Embryonic facial prominence (tissue), 1 donor: Measurements from ENCODE around the gene APOO.
A peak's percentile ranks its signal among the peaks of the same experiment; 100 is the strongest.

ENCODE experiments used
- DNase-seq: peaks from one replicate; pipeline ENCODE4 v3.0.0-alpha.2; 2016; ENCODE audit errors: extremely low spot score

APOO gene

DNA sequence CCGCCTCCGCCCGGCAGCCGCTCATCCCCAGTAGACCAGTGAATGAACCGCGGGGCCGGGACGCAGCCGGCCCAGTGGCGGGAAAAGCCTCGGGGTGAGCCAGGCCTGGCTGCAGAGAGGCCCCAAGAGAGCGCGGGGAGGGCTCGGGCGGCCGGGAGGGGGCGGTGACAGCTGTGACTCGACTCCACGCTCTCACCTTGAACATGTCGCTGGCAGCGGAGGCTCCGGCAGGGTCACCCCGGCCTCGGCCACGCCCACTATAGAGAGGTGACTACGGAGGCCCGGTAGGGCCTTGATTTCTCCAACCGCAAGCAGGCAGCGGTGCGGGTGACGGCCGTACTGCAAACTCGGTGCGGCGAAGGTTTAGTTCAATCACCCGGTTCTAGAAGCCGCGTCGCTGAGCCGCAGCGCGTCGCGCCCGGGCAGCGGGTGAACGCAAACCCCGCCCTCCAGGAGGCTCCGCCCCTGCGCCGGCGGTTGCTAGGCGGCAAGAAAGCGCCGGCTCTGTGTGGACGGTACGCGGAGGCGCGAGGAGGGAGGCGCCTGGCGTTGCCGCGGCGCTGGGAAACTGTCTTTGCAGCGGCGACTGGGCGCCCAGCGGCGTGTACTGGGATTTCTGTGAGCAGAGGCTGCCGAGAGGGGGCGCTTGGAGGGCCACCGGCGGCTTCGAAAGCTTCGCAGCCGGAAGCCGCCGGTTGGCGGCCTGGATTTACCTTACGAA lies at the start of gene APOO, which contains the start of gene CXorf58:
APOO (minus strand) TSS at position 441 of the 721 bp plus-strand sequence; CDS start at position 205, 236 bp downstream.
CXorf58 (plus strand) TSS at position 509 of the 721 bp plus-strand sequence. CDS start 2,297 bp downstream, outside the sequence.
- peak; percentile 84 for DNase-seq

GRCh38 chrX:23954396-23954795 lies 46.7 kb upstream of the APOO start:
- no peak for DNase-seq

DNA sequence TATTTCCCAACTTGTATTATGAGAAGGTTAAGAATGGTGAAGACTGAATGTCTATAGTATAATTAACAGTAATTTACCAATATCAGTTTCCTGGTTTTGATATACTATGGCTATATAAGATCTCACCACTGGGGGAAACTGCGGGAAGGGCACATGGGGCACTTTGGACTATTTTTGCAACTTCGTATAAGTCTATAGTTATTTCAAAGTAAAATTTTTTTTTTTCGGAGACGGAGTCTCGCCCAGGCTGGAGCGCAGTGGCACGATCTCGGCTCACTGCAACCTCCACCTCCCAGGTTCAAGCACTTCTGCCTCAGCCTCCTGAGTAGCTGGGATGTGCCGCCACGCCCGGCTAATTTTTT lies 46.2 kb upstream of the APOO start:
- no peak for DNase-seq

DNA sequence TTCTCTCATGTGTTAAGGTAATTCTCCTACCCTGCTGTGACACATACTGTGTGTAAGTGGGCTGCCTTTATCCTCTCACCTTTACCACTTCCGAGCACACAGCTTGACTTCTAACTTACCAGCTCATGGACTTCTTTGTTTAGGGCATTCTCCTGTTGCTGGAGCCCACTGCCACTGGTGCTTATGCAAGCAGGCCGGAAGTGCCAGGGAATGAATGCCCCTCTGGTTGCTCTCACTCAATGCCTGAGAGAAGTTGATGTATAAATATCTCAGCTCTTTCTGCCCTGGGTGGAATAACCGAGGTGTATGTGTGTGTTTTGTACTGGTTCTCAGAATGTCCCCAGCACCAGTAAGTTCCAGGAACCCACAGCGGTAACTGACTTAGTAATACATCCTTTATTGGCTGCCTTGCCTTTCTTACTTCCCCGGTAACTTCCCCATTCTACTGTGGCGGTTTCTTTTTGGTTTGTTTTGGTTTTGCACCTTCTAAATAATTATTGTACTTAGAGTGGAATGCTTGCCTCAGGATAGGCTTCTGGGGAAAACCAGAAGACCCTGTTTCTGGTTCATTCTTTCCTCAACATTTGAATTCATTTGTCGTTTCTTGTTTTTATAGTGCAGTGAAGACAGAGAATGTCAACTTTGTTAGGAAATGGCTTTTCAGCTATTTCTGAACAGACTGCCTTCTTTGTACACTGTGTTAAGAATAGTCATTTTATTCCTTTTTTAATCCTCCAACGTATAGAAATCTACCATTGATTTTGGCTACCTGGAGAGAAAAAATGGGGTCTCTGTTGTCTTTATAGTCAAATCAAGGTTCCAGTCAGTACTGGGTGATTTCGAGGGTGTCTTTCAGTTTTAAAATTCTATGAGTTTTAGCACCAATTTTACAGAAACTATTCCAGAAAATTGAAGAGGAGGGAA lies 45.5 kb upstream of the APOO start:
- DNase-seq = no peak

- no peak for DNase-seq
These were observed 44.7 kb upstream of the APOO start for GRCh38 chrX:23952391-23952790.

DNA sequence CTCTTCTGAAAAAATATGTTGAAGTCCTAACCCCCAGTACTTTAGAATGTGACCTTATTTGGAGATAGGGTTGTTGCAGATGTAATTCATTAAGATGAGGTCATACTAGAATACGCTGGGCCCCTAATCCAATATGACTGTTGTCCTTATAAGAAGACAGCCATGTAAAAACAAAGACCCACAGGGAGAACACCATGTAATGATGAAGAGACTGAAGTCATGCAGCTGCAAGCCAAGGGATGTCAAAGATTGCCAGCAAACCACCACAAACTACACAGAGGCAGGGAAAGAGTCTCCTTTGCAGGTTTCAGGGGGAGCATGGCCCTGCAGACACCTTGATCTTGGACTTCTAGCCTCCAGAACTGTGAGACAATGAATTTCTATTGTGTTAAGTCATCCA lies 37.5 kb upstream of the APOO start:
- no peak for DNase-seq

DNA sequence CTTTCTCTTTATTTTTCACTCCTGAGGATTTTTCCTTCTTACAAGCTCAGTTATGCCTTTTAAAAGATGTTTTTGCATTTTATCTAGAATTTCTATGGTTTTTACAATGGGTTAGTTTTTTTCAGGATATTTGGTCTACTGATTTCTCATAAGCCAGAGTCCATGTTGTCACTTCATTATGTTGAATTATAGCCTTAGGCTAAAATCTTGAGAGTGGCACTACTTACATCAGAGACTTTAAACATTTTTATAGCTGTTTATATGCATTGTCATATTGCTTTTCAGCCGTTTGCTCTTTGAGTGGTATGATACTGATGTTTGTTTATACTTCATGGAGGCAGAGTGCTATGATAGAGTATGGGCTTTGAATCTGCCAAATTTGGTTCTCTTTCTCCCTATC lies 36.5 kb upstream of the APOO start:
- DNase-seq = no peak

GRCh38 chrX:23939203-23939602 lies 31.5 kb upstream of the APOO start:
- no peak for DNase-seq

DNA sequence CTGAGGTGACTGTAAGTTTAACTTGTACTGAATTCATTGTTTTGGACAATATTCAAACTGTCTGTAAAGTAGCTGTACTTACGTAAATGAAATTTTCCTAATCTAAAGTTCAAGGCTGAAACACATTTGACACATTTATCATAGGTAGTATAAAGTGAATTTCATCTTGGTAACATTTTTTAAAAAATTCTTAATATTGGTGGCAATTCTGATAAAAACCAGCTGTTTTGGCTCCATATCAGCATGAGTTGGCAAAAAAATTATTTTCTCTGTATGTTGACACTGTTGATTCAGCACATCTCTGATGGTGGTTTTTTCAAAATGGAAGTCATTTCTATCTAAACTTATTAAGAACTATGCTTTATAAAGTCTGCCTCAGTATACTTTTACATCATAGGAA lies 31.0 kb upstream of the APOO start:
- DNase-seq = no peak

DNA sequence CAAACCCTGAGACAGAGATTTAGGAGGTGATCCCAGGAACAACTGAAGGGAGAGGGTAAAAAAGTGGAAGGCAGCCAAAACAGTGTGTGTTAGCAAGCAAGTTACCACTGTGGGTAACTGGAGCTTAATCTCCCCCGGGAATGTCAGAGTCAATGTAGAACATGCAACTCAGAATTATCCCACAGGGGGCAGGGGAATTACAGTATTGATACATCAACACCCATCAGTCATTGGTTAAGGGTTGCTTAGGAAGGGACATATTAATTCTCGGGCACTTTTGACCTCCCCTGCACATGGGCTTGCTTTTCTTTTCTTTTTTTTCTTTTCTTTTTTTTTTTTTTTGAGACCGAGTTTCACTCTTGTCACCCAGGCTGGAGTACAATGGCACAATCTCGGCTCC lies 29.4 kb upstream of the APOO start:
- no peak for DNase-seq

- no peak for DNase-seq
These were observed 28.4 kb upstream of the APOO start for GRCh38 chrX:23936180-23936579.

DNA sequence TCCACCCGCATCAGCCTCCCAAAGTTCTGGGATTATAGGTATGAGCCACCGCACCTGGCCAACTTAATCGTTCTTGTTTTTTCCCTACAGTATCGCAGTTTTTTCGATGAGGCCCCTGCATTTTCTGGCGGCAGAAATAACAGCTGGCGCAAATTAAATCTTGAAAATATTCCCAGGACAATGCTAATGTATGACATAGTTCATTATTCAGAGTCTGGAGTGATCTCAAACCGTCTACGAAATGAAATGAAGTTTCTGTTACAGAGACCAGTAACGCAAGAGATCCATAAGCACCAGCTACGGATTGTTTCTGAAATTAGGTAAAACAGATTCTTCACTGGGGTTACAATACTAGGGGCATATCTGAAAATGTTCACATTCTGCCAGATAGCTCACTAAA lies 27.4 kb upstream of the APOO start:
- DNase-seq = no peak

- DNase-seq = no peak
These were observed 24.3 kb upstream of the APOO start for GRCh38 chrX:23932046-23932445.

DNA sequence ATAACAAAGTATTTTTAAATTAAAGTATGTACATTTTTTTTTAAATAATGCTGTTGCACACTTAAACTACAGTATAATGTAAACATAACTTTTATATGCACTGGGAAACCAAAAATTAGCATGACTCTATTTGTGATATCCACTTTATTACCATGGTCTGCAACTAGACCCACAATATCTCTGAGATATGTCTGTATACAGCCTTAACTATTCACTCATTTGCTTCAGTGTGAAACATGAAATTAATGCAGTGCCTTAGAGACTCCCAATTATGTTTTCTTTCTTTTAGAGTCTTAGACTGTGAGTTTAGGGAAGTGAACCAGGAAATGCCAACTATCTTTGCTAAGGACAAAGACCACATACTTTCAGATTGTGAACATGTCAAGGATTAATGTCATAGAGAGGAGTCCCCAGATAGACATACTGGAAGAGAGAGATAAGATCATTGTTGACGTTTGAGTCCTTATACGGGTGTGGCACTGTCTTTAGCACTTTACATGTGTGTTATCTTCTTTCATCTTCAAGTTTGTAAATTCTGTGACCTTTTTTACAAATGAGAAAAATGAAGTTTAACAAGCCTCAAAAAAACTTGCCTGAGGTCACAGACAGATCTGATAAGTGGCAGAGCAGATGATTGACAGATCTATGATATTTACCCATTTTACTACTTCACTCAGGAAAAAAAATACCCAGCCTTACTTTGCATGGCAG lies 23.3 kb upstream of the APOO start:
- no peak for DNase-seq

- no peak for DNase-seq
These were observed 18.3 kb upstream of the APOO start for GRCh38 chrX:23926015-23926414.

- DNase-seq = no peak
These were observed 12.1 kb upstream of the APOO start for GRCh38 chrX:23919706-23920320.

DNA sequence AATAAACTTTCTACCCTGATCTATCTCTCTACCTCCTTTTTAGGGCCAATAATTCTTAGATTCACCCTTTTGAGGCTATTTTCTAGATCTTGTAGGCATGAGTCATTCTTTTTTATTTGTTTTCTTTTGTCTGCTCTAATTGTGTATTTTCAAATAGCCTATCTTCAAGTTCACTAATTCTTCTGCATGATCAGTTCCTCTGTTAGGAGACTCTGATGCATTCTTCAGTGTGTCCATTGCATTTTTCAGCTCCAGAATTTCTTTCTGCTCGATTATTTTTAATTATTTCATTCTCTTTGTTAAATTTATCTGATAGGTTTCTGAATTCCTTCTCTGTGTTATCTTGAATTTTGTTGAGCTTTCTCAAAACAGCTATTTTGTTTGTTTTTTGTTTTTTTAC lies 11.4 kb upstream of the APOO start:
- DNase-seq = no peak

- DNase-seq = no peak
These were observed 3.5 kb upstream of the APOO start for GRCh38 chrX:23911126-23911835.

DNA sequence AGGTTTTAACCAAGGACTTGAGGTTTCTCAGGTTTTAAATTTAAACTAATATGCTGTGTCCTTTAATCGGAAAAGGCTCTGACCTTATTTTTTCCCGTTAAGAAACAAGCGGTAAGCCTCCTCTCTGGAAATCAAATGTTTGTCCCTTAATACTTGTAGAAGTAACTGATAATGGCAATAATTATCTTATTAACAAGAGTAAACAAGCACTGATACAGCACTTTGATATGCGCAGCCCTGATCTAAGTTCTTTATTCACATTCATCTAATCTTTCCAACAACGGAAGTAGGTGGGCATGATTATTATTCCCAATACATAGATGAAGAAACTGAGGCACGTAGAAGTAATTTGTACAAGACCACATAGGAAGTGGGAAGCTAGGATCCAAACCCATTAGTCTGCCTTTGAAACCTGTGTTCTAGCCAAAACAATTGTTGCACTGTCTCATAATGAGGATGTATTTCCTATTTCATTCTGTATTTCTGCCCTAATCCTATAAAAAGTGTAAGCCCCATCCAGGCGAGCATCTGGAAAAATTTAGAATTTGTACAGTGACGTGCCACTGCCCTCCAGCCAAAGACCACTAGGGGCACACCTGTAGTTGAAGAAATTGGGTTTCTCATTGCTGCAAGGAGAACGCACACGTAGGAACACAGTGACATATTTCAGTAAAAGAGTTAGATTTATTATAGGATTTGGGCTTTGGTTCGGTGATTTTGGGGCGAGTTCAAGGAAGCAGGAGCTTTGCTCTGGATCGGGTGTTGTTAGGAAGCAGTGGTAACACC lies 674 bp upstream of the APOO start:
- DNase-seq = no peak

- DNase-seq = no peak
These were observed 634 bp downstream of the APOO start for GRCh38 chrX:23907111-23907497.
